GM21529 (cell line): ENCODE measurements around the gene NOC2L.

Experiments
- ATAC-seq: cut with Tn5 transposase; IDR thresholded peaks from one replicate; pipeline ENCODE4 v1.9.1; 2021; ENCODE audit not compliant: unreplicated experiment

The NOC2L gene

GRCh38 chr1:944341-945325 is 14.4 kb downstream of the NOC2L start:
- no peak for ATAC-seq

GRCh38 chr1:943545-944340 is 15.3 kb downstream of the NOC2L start:
- ATAC-seq = no peak

GRCh38 chr1:942864-943533 is 16.1 kb downstream of the NOC2L start:
- ATAC-seq = no peak

- no peak for ATAC-seq
Measured at GRCh38 chr1:942411-942821, 16.6 kb downstream of the NOC2L start.

- ATAC-seq = no peak
Measured at GRCh38 chr1:941588-942383, 17.3 kb downstream of the NOC2L start.

GRCh38 chr1:941015-941587 is 18.0 kb downstream of the NOC2L start:
- ATAC-seq = no peak

- no peak for ATAC-seq
Measured at GRCh38 chr1:940107-941014, 18.7 kb downstream of the NOC2L start.

GRCh38 chr1:939511-940106 is 19.4 kb downstream of the NOC2L start:
- ATAC-seq = no peak

- no peak for ATAC-seq
Measured at GRCh38 chr1:938711-939489, 20.2 kb downstream of the NOC2L start.

- ATAC-seq = no peak
Measured at GRCh38 chr1:938088-938683, 20.9 kb downstream of the NOC2L start.

- ATAC-seq = no peak
Measured at GRCh38 chr1:937521-937920, 21.5 kb downstream of the NOC2L start.

GRCh38 chr1:936348-937264 is 22.4 kb downstream of the NOC2L start:
- ATAC-seq = no peak

- ATAC-seq = no peak
Measured at GRCh38 chr1:935751-936231, 23.3 kb downstream of the NOC2L start.

- no peak for ATAC-seq
Measured at GRCh38 chr1:934991-935750, 23.9 kb downstream of the NOC2L start.

- no peak for ATAC-seq
Measured at GRCh38 chr1:933603-933940, 25.5 kb downstream of the NOC2L start.
